GM19193 (cell line): ENCODE results near the gene ABI2.

Source experiments
- POLR2A ChIP-seq: IDR thresholded peaks from 4 replicates; pipeline ENCODE4 v1.6.1; 2011; ENCODE audit not compliant: insufficient read depth, insufficient read length; ENCODE audit errors: extremely low read depth

The ABI2 gene

GRCh38 chr2:203484266-203485112 lies 156.3 kb downstream of the ABI2 start:
- TF ChIP-seq POLR2A, result no peak

- TF ChIP-seq POLR2A, result no peak
Observed at GRCh38 chr2:203489531-203489930, 161.3 kb downstream of the ABI2 start.

- no peak for TF ChIP-seq POLR2A
Observed at GRCh38 chr2:203490391-203490790, 162.2 kb downstream of the ABI2 start.

GRCh38 chr2:203492965-203493364 lies 164.8 kb downstream of the ABI2 start:
- TF ChIP-seq POLR2A, result no peak
